HepG2 (cell line): ENCODE results near the gene MEX3A. TPM values are rescaled to one million over a fixed set of nuclear protein-coding genes. Genes with fewer than 3 reads are reported as not detected.

ENCODE experiments used
- ARNT2 ChIP-seq: sonication (generic); formaldehyde crosslinking; IDR thresholded peaks from 2 replicates; pipeline ENCODE4 v1.8.0; 2022; ENCODE audit warnings: mild to moderate bottlenecking, low read depth, missing genetic modification reagents, moderate library complexity
- ELF3 ChIP-seq: IDR thresholded peaks from 2 replicates; pipeline ENCODE4 v1.6.1; 2016; ENCODE audit warnings: missing genetic modification reagents, missing compliant biosample characterization
- MEF2D ChIP-seq: sonication (generic); formaldehyde crosslinking; IDR thresholded peaks from 2 replicates; pipeline ENCODE4 v1.5.1; 2020; ENCODE audit warnings: mild to moderate bottlenecking, missing genetic modification reagents
- MYPOP ChIP-seq: sonication (generic); formaldehyde crosslinking; IDR thresholded peaks from 2 replicates; pipeline ENCODE4 v1.8.1; 2023; ENCODE audit warnings: mild to moderate bottlenecking, moderate library complexity, missing genetic modification reagents
- SNAPC2 ChIP-seq: sonication (generic); formaldehyde crosslinking; IDR thresholded peaks from 2 replicates; pipeline ENCODE4 v1.8.1; 2022; ENCODE audit warnings: mild to moderate bottlenecking, missing genetic modification reagents
- ZBTB38 ChIP-seq: sonication (generic); formaldehyde crosslinking; IDR thresholded peaks from 2 replicates; pipeline ENCODE4 v1.5.1; 2020; ENCODE audit warnings: mild to moderate bottlenecking, missing genetic modification reagents
- ZNF572 ChIP-seq: sonication (generic); formaldehyde crosslinking; IDR thresholded peaks from 2 replicates; pipeline ENCODE4 v1.5.1; 2020; ENCODE audit warnings: mild to moderate bottlenecking, missing genetic modification reagents
- ZNF660 ChIP-seq: sonication (generic); formaldehyde crosslinking; IDR thresholded peaks from 2 replicates; pipeline ENCODE4 v1.5.1; 2020; ENCODE audit warnings: mild to moderate bottlenecking, low read depth, missing genetic modification reagents, borderline replicate concordance
- ZNF7 ChIP-seq: IDR thresholded peaks from 2 replicates; pipeline ENCODE4 v1.6.1; 2016; ENCODE audit warnings: missing biosample characterization, missing genetic modification reagents
- polyA plus RNA-seq, 8 experiments: library from polyadenylated mRNA; depleted of rRNA in 3 of 8; stranded (reverse) in 7 of 8; unstranded in 1 of 8; fragments of >200 nt; fragmentation: Illumina TruSeq in 4 of 8; extraction: Trizol in 4 of 8; gene quantifications; 2 replicates each; pipeline versions ENCODE4 v1.2.1 to v1.2.3, GENCODE V29; 2011 to 2016; ENCODE audit warnings: low read depth in 4 of 8, missing spikeins in 1 of 8, mixed read lengths in 1 of 8; ENCODE audit not compliant: insufficient read depth in 1 of 8
- total RNA-seq, 5 experiments: library from RNA; depleted of rRNA; stranded (reverse); fragments of >200 nt; fragmentation: Illumina TruSeq; extraction: Trizol; gene quantifications; 2 replicates each; pipeline ENCODE4 v1.2.3, GENCODE V29; 2016; ENCODE audit warnings: low read depth in 1 of 5
- TF ChIP-seq, protein P1 (sequence below): sonication (generic); formaldehyde crosslinking; IDR thresholded peaks from 2 replicates; pipeline ENCODE4 v1.5.1; 2020; ENCODE audit warnings: missing genetic modification reagents, mild to moderate bottlenecking, borderline replicate concordance
- TF ChIP-seq, protein P2 (sequence below): sonication (generic); formaldehyde crosslinking; IDR thresholded peaks from 2 replicates; pipeline ENCODE4 v1.9.0; 2021; ENCODE audit warnings: mild to moderate bottlenecking, missing genetic modification reagents

MEX3A gene
- total and polyA plus RNA-seq, 2 of the 13 experiments (the other 11 are each of a cell fraction or from before 2014, with no cell fraction given), result 7.6 to 9.1 TPM

- TF ChIP-seq, protein P1, sequence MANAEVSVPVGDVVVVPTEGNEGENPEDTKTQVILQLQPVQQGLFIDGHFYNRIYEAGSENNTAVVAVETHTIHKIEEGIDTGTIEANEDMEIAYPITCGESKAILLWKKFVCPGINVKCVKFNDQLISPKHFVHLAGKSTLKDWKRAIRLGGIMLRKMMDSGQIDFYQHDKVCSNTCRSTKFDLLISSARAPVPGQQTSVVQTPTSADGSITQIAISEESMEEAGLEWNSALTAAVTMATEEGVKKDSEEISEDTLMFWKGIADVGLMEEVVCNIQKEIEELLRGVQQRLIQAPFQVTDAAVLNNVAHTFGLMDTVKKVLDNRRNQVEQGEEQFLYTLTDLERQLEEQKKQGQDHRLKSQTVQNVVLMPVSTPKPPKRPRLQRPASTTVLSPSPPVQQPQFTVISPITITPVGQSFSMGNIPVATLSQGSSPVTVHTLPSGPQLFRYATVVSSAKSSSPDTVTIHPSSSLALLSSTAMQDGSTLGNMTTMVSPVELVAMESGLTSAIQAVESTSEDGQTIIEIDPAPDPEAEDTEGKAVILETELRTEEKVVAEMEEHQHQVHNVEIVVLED (CRISPR knock-in tag), result peak; percentile 55; the same call in 1 of the 2 replicates
- TF ChIP-seq MEF2D (no peak), ARNT2 (CRISPR knock-in tag) (no peak; the same call in 1 of the 2 replicates), ZNF660 (no peak), ZNF7 (CRISPR knock-in tag) (no peak), ELF3 (CRISPR knock-in tag) (no peak), MYPOP (no peak), ZBTB38 (CRISPR knock-in tag) (no peak), ZNF572 (no peak), SNAPC2 (CRISPR knock-in tag) (no peak)
- TF ChIP-seq, protein P2, sequence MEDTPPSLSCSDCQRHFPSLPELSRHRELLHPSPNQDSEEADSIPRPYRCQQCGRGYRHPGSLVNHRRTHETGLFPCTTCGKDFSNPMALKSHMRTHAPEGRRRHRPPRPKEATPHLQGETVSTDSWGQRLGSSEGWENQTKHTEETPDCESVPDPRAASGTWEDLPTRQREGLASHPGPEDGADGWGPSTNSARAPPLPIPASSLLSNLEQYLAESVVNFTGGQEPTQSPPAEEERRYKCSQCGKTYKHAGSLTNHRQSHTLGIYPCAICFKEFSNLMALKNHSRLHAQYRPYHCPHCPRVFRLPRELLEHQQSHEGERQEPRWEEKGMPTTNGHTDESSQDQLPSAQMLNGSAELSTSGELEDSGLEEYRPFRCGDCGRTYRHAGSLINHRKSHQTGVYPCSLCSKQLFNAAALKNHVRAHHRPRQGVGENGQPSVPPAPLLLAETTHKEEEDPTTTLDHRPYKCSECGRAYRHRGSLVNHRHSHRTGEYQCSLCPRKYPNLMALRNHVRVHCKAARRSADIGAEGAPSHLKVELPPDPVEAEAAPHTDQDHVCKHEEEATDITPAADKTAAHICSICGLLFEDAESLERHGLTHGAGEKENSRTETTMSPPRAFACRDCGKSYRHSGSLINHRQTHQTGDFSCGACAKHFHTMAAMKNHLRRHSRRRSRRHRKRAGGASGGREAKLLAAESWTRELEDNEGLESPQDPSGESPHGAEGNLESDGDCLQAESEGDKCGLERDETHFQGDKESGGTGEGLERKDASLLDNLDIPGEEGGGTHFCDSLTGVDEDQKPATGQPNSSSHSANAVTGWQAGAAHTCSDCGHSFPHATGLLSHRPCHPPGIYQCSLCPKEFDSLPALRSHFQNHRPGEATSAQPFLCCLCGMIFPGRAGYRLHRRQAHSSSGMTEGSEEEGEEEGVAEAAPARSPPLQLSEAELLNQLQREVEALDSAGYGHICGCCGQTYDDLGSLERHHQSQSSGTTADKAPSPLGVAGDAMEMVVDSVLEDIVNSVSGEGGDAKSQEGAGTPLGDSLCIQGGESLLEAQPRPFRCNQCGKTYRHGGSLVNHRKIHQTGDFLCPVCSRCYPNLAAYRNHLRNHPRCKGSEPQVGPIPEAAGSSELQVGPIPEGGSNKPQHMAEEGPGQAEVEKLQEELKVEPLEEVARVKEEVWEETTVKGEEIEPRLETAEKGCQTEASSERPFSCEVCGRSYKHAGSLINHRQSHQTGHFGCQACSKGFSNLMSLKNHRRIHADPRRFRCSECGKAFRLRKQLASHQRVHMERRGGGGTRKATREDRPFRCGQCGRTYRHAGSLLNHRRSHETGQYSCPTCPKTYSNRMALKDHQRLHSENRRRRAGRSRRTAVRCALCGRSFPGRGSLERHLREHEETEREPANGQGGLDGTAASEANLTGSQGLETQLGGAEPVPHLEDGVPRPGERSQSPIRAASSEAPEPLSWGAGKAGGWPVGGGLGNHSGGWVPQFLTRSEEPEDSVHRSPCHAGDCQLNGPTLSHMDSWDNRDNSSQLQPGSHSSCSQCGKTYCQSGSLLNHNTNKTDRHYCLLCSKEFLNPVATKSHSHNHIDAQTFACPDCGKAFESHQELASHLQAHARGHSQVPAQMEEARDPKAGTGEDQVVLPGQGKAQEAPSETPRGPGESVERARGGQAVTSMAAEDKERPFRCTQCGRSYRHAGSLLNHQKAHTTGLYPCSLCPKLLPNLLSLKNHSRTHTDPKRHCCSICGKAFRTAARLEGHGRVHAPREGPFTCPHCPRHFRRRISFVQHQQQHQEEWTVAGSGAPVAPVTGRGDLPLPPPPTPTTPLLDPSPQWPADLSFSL (CRISPR knock-in tag), result no peak
These were observed at the start of gene MEX3A (continued) for GRCh38 chr1:156082309-156083091.
